ENCODE results near the gene SLC38A11. TPM values are rescaled to one million over a fixed set of nuclear protein-coding genes. Genes with fewer than 3 reads are reported as not detected.

SLC38A11 gene
- total and polyA plus RNA-seq, 10 of the 15 experiments (the other 5 are each of a cell fraction or from before 2014, with no cell fraction given): not detected

- no peak for DNase-seq (ENCODE audit: low read depth, low spot score)
- H3K27ac ChIP-seq (ENCODE audit: control insufficient read depth, insufficient read depth): no peak overlapping the region
- ChIA-PET CTCF (interaction anchor here (1.3 kb wide), 1 partner anchor 11 kb away, joined by 5 read pairs; no protein-coding TSS in a partner anchor), SMC1A (ENCODE audit: uncharacterized antibody, unreplicated experiment) (interaction anchor here (1.4 kb wide), 1 partner anchor 14 kb away, joined by 3 read pairs; no protein-coding TSS in a partner anchor), POLR2A (no interaction called here), RAD21 (ENCODE audit: unreplicated experiment) (no interaction called here)
- WGBS (ENCODE audit: insufficient coverage, insufficient replicate concordance, low lambda C conversion rate, missing lambda C conversion rate): 4% methylated on average over 3 of the region's 3 CpGs
- H3K36me3 ChIP-seq (ENCODE audit: control insufficient read depth in 2 of 2, insufficient read depth in 2 of 2, low read length in 1 of 2): no peaks in the 10 kb centered on the region
- H3K4me3 ChIP-seq: no peak overlapping the region
- no peak overlapping the region for H2AFZ ChIP-seq (ENCODE audit: control insufficient read depth, low read depth, low read length)
- H3K9ac ChIP-seq (ENCODE audit: control insufficient read depth, insufficient read depth, low read length): no peak overlapping the region
- peaks cover 2% of the 10 kb centered on the region in 2 experiments; a peak in 1 of 4 replicates for H3K27me3 ChIP-seq (replicated peaks in 1 of 2; ENCODE audit: control insufficient read depth in 2 of 2, insufficient read depth in 2 of 2, low read length in 1 of 2)
- no peaks in the 10 kb centered on the region for H4K20me1 ChIP-seq (ENCODE audit: control insufficient read depth, insufficient read depth)
- in situ Hi-C loops (cut with MboI) (no loop called here), intact Hi-C loops (cut with micrococcal nuclease; ENCODE audit: unreplicated experiment) (no loop called here)
- no peaks in the 10 kb centered on the region for H3K9me3 ChIP-seq (replicated peaks; ENCODE audit: control insufficient read depth, insufficient read depth, low read length)
- ATAC-seq: no peak
- H3K4me2 ChIP-seq (ENCODE audit: control insufficient read depth, insufficient read depth): no peak overlapping the region
- no peaks in the 10 kb centered on the region for H3K79me2 ChIP-seq (ENCODE audit: control insufficient read depth, insufficient read depth, low read length)
- H3K4me1 ChIP-seq (ENCODE audit: control insufficient read depth, insufficient read depth, low read length): no peaks in the 10 kb centered on the region
- BruUV-seq (replicated peaks): no TSS peak
- no peak for FAIRE-seq
- TF ChIP-seq JUND (IDR thresholded peaks at IDR 0.05; ENCODE audit: low read depth, low read length) (no peak), MAX (IDR thresholded peaks at IDR 0.05; ENCODE audit: low read depth, low read length) (no peak), ZNF592 (IDR thresholded peaks at IDR 0.05) (no peak), EGR1 (IDR thresholded peaks at IDR 0.05; ENCODE audit: borderline replicate concordance in 1 of 2, low read depth in 2 of 2, low read length in 2 of 2) (no peak), ATF2 (IDR thresholded peaks at IDR 0.05; ENCODE audit: low read length) (no peak), CUX1 (IDR thresholded peaks at IDR 0.05; ENCODE audit: insufficient replicate concordance, low read depth, low read length) (no peak), SPI1 (IDR thresholded peaks at IDR 0.05; ENCODE audit: borderline replicate concordance, insufficient read depth, low read depth, low read length) (no peak), BCL11A (IDR thresholded peaks at IDR 0.05; ENCODE audit: low read depth, low read length) (no peak)
Observed at GRCh38 chr2:164953279-164953678, 2.0 kb downstream of the SLC38A11 start.
